ENCODE measurements around the gene TRANK1.

GRCh38 chr3:36900474-36901443 is 44.1 kb downstream of the TRANK1 start:
- no peak for TF ChIP-seq EZH2phosphoT487 (conservative IDR thresholded peaks at IDR 0.05; ENCODE audit: low read length)
- TF ChIP-seq, protein P1, sequence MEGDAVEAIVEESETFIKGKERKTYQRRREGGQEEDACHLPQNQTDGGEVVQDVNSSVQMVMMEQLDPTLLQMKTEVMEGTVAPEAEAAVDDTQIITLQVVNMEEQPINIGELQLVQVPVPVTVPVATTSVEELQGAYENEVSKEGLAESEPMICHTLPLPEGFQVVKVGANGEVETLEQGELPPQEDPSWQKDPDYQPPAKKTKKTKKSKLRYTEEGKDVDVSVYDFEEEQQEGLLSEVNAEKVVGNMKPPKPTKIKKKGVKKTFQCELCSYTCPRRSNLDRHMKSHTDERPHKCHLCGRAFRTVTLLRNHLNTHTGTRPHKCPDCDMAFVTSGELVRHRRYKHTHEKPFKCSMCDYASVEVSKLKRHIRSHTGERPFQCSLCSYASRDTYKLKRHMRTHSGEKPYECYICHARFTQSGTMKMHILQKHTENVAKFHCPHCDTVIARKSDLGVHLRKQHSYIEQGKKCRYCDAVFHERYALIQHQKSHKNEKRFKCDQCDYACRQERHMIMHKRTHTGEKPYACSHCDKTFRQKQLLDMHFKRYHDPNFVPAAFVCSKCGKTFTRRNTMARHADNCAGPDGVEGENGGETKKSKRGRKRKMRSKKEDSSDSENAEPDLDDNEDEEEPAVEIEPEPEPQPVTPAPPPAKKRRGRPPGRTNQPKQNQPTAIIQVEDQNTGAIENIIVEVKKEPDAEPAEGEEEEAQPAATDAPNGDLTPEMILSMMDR (IDR thresholded peaks at IDR 0.05; ENCODE audit: insufficient read depth, low read length, poor library complexity, severe bottlenecking), result no peak
